UCSD-AML1 (cell line): Measurements from ENCODE around the gene ANKRD9.
A peak's percentile ranks its signal among the peaks of the same experiment; 100 is the strongest.

Experiments
- DNase-seq: peaks from one replicate; lab custom pipeline; 2025; ENCODE audit not compliant: unreplicated experiment; lab: John Stamatoyannopoulos, UW

Gene ANKRD9

DNA sequence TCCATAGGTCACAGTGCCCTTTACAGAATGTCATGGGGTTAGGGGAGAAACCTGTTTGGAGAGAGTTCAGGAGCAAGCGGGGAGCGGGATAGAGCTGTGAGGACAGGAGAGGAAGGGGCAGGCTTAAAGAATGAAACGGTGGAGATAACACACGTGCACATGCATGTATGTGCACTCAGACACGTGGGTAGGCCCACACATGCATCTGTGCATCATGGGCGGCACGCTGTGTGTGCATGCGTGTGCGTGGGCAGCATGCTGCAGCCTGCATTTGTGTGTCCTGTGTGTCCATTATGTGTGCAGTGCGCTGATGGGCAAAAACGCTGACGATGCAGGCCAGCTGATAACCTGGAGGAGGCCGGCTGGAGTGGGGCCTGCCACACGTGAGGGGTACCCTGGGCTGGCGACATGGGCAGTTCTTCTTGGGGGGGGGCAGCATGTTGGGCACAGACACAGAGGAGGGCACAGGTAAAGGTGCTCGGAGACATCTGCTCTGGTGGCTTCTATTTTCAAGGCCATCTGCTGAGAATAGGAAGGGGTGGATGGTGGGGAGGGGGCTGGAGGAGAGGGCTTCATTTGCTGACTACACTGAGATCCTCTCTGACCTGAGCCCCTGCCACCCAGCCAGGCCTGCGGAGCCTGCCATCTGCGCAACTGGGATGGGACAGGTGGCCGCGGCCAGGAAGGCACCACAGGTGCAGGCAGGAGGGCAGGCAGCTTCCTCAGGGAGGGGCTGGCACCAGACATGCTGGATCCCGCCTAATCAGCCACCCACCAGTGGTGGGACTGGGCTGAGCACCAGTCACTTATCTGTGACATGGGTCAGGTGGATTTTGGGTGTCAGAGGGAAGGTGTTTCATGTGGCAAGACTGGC lies 4.6 kb upstream of the ANKRD9 start:
- DNase-seq = no peak

DNA sequence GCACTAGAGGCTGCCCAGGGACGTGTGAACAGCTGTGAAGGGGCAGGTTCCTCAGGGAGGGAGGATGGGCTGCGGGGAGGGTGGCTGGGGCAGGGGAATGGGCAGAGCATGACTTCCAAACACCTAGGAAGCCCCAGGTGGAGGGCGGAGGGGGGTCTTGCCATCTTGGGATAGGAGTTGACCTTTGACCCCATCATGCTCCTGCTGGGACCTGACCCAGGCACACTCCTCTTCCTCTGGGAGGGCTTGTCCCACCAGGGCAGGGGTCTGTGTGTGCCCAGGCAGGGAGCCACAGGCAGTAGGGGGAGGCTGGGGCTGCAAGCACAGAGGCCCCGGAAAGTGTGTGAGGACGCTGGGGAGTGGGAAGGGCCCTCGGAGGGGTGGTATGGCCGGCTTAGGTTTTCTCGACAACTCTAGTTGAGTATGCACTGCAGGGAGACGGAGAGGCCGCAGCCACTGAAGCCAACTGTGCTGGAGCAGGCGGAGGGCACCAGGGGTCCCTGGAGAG lies 3.3 kb upstream of the ANKRD9 start:
- no peak for DNase-seq

DNA sequence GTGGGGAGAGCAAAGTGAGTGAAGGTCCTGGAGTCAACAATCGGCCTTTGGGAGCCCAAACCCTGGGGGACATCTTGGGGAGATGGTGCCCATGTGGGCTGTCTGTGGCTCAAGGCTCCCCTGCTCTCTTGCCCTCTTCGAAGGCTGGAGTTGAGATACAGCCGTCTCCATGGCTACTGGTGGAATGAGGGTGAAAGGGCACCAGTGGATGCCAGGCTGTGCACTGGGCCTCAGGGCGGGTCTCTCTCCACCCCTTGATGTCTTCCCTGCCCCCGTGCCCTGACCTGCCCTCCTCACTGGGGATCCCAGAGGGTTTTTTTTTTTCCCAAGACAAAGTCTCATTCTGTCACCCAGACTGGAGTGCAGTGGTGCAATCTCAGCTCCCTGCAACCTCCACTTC lies 2.0 kb upstream of the ANKRD9 start:
- DNase-seq = no peak

DNA sequence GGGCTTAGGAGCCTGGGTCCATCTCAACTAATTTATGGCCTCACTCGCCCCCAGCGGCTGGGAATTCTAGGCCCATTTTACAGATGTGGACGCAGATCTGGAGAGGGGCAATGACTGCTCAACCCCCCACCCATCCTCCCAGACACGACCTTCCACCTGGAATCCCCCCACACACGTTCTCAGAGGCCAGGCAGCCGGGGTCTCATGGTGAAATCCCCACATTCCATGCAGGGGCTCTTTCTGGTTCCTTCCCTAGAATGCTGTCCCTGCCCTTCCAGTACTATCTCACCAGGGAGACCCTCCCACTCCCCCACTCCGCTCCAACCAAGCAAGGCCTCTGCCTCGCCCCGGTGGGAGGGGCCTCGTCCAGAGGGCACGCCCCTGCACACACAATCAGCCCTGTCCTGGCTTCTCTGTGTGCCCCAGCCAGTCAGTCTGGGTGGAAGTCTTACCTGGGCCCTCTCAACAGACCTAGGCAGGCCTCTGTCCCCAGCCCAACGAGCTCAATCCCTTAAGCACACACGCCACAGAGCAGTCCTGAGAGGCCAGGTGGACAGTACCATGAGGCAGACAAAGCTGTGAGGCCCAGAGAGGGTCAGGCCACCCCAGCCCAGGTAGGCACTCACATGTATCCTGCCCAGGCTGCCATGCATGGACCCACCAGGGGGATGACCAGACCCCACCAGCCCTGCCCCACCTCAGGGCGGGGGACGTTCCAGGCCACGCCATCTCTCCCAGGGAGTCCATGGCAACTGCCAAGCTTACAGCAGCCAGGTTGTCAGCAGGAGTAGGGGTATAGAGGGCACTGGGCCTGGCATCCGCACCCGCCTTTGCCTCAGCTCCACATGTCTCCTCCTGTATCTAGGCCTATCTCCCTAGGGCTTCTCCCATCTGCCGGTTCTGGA lies 1.3 kb upstream of the ANKRD9 start:
- no peak for DNase-seq

DNA sequence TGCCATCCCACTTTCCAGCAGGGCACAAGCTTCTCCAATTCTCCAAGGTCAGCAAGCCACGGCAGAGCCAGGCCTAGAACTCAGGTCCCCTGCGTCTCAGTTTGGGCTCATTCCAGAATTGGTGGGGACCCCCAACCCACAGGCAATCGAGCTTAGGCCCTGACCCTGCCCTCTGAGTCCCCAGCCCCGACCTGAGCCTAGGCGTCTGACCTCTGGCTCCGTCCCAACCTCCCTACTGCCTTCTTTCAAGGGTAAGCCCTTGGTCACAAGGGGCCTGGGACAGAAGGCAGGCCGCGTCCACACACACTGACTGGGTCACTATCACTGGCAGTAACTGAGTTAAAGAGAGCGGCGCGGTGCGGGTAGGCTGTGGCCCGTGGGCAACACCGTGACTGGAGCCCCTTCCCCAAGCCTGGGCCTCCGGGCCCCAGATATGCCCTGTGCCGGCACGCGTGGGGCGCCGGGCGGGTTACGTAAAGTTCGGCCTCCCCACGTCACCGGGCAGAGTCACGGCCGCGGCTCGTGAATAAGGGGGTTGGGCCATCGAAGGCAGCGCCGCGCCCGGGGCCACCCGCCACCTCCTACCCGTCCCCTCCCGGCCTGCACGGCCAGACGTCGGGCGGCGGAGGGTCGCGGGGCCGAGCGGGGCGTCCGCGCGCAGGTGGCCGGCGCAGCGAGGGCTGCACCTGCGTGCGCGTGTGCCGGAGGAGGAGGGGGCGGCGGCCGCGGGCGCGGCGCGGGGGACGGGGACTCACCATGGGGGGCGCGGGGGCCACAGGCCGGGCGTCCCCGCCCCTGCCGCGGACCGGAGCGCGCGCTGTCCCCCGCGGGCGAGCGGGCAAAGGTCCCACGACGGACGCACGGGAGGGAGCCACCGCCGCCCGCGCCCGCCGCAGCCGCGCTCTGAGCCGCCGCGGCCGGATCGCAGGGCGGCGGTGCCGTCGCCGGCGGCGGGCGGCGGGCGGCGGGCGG lies 516 bp downstream of the ANKRD9 start:
- no peak for DNase-seq

DNA sequence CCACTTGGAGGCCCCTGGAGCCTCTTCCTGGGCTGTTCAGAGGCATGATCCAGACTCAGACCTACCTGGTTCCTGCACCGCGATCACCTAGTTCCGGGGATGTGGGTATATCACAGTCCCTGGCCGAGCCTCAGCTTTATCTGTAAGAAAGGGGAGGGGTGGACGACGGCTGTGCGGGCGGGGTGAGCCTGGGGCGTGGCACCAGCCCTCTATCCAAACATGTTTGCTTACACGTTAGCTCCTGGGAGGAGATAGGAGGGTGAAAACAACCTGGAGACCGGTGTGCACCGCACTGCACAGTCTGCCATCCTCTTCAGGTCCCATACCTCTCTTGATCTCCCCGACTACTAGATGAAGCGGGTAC lies 1.2 kb downstream of the ANKRD9 start:
- no peak for DNase-seq

DNA sequence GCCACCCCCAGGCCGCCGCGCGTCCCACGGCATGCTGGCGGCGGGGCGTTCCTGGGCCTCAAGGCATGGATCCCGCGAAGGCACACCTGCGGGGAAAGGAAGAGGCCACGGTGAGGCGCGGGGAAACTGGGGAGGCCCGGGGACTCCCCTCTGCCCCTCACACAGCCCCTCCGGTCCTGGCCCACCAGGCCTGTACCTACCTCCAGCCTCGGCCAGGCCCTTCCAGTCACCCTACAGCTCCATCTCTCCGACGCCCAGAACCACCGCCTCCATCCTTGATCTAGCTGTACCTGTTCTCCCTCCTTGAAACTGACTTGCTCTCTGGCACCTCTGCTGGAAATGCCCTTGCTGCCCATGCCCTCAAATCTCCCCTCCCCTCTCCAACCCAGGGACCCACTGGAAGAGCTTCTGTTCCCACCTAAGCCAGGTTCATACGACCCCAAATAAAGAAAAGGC lies 1.7 kb downstream of the ANKRD9 start:
- no peak for DNase-seq

DNA sequence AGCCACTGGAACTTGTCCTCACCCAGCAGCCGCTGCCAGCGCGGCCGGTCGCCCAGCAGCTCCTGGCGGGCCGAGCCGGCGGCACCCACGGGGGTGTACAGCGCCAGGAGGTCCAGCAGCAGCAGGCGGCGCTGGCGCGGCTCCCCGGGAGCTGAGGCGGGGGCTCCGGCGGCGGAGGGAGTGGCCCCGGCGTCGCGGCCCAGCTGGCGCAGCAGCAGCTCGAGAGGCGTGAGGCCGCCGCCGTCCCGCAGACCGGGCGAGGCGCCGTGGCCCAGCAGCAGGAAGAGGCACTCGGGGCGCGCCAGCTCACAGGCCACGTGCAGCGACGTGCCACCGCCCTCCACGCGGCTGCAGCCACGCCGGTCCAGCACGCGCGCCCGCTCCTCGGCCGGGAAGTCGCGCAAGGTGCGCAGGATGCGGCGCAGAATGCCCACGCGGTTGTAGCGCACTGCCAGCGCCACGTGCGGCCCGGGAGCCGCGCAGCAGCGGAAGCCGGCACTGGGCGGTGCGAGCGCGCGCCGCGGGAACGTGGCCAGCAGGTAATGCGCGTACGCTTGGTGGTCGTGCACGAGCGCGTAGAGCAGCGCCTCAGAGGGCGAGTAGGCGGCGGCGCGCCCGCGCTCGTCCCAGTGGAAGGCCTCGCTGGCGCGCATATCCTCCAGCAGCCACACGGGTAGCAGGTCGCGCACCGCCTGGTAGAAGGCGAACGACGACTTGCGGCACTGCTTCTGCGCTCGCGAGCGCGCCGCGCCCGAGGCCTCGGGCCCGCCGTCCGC lies 2.3 kb downstream of the ANKRD9 start:
- DNase-seq = no peak

DNA sequence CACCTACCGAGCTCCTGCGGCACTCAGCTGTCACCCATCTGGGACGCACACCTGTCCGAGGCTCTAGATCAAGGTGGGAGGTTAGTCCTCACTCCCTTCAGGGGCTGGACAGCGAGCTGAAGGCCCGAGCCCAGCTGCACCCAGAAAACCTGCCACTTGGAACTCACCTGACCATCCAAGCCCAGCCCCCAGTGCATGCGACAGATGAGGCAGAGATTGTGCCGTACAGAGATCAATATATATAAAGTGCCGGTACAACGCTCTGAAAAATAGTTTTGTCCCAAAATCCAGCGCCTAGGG lies 3.0 kb downstream of the ANKRD9 start:
- no peak for DNase-seq

DNA sequence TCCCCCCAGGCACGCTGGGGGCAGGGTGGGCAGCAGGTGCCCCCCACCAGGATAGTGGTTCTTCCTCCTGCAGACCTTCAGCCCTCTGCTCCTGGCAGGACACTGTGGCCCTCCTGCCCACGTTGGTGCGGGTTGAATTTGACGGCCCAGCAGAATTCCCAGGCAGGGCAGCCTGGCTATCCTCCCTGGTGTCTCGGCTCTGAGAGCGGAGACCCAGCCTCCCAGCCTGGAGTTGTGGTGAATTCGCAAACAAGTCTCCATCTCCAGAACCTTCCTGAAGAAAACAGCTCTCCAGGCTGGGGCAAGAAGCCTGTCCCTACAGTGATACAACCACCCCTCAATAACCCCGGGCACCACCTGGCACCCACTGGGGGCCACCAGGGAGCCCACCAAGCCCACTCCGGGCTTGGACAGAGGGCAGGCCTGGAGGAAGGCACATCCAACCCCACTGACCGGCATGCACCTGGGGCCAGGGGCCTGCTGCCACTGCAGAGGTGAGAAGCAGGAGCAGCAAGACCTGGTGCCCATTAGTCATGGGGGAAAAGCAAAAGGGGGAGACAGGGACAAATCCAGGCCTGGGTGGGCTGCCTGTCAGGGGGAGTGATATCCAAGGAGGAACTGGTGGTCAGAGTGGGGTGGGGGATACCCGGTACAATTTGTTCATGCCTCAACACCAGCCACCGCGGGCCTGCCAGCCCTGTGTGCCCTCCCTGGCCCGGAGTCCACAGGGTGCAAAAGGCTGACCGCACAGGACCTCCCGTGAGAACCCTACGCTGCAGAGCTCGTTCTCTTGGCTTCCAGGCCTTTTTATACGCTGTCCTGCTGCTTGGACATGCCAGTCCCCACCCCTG lies 3.6 kb downstream of the ANKRD9 start:
- DNase-seq = no peak

DNA sequence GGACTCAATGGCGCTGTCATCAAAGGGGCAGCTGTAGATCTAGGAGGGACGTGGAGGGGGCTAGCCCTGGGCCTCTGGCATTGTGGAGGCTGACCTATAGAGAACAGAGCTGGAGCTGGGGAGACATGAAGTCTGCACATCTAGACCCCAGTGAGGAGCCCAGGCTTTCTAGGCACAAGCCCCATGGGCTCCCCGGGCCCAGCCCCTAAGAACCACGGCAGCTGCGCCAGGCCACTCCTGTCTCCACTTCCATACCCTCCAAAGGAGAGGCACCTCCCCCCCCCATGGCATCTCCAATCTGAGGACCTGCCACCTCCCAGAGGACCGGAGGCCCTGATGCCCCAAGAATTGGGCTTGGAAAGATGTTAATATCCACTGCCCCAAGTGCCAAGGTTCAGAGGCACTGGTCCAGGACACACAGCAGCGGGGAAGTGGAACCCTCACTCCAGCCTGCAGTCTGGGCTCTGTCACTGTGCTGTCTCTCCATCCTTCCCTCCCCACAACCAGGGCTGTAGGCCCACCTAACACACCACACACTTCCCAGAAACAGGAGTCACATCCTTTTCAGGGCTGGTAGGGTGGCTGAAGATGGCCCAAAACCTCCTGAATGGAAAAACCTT lies 4.5 kb downstream of the ANKRD9 start:
- DNase-seq = no peak

DNA sequence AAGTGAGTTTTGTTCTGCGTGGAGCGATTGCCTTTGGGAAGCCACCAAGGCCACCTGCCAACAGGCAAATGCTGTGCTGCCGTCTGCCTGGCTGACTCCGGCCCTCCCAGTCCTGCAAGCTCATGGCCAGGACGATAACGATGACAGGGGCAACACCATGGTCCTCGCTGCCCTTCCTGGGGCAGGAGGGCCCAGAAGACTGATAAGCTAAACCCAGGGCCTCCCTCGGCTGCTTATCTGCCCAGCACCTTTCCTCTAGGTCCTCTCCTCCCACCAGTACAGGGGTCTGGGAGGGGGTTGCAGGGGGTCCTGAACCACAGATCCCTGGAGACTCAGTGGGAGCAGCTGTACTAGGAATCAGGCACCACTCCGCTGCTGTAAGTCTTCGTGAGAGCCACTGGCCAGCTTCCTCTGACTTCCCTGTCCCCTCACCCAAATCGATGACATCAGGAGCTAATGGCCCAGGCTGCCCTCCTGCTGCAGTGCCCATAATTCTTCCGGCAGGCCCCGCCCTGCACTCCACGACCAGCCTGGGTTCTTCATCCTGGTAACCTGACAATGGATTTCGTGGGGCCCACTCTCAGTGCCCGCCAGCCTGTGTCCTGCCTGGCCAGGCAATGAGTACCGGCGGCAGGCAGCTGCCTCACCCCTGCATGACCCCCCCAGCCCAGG lies 5.1 kb downstream of the ANKRD9 start:
- DNase-seq = no peak

DNA sequence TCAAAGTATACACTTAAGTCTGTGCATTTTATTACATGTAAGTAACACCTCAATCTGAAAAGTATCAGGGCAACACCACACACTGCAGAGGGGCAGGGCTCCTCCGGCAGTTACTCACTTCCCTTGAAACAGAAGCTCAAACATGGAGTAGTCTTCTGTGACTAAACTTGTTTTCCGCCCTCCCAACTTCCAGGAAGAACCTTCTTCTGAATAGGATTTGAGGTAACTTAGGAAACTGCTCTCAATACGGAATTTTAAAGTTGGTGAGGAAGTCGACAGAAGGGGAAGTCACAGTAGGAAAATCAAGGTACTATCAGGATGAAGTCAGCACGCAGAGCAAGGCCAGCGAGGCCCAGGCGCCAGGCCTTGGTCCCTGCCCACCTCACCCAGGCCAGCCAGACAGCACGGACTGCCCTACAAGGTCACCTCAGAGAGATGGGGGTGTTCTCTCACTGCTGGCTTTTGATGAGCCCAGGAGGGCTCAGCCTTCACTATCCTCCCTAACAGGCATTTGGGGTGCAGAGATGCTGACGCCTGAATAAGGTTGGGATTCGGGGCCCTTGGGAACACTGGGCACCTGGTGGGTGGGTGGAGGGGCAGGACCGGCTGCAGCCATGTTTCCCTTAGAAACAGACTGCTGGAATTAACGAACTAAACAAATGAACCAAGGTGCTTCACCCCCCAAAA lies 5.8 kb downstream of the ANKRD9 start:
- peak; percentile 33 for DNase-seq

DNA sequence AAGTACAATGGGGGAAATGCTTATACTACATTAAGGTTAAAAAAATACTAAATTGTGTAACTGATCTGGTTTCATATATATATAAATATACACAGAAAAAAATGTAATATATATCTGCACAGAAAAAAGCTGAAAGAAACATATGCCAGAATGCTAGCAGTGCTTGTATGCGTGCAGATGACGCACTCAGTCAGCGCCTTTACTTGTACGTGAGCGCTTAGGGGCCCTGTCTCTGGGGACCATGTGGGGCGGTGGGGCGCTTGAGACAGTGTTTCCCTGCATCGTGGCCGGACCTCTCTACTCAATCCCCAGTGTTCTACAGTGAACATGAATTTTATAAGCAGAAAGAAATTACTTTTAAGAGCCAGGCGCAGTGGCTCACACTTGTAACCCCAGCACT lies 7.0 kb downstream of the ANKRD9 start:
- no peak for DNase-seq

DNA sequence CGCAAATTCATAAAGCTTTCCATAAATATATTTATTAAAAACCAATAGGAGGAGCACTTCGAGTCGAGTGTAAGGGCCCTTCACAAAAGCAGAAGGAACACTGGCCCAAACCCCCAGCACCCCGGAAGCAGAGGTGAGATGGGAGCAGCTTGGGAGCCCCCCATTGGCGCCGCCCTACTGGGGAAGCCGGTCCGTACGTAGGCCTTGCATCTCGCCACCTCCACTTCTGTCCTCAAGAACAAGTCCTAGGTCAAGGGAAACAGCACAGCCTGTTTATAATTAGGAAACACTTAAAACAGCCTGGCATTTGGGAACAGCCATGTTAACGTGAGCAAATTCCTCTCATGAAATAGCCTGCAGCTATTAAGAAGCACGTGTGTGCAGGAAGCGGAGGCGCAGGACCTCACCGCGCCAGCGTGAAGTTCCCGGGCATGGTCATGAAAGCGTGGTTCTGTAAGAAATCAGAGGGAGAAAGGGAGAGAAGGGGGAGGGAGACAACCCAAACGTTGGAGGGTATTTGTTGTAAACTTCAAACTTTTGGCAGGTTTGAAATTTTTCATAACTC lies 7.7 kb downstream of the ANKRD9 start:
- no peak for DNase-seq

DNA sequence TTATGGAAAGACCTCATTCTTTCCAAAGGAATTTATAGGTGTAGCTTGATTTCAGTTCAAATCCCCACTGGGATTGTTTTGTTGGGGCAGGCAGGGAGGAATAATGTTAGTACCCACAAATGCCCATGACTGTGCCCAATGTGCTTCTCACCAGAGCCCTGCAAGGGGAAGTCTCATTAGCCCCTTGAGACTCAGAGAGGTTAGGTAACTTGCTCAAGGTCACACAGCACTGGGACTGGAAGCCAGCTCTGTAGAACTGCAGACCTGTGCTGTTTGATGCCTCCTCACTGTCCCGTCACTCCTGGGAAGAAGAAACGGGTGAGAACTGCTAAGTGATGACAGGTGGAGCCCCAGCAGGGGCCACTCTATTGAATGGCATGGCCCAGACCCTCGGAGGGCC lies 8.9 kb downstream of the ANKRD9 start:
- no peak for DNase-seq

DNA sequence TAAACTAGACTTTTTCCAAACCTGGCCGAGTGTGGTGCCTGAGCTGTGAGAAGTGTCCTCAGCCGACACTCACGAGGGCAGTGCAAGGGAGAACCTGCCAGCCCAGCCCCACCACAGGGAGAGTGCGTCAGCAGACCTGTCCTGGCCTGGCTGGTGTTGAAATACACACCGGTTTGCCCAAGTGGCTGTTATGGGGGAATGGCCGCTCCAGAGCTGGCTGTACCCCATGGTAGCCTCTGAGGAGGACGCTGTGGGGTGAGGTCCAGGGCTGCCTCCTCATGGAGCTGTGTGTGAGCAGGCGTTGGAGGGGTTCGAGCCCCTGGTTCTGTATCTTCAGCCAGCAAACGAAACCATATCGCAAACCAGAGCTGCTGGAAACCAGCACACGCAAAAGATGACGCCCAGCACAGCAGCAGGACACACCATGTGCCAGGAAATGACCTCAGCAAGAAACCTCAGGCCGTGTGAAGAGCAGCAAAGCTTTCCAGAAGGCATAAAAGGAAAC lies 9.4 kb downstream of the ANKRD9 start:
- DNase-seq = peak; percentile 45
